GM23338 (cell line): Measurements from ENCODE around the gene INPP5D. TPM values are rescaled to one million over a fixed set of nuclear protein-coding genes. Genes with fewer than 3 reads are reported as not detected.

Experiments
- ATAC-seq: fragments of 200-7000 bp; cut with Tn5 transposase; 3 replicates; pipeline ENCODE4 v1.9.1; 2020
- DNase-seq: peaks from one replicate; pipeline ENCODE4 v3.0.0-alpha.2; 2015; ENCODE audit warnings: low spot score
- H2AFZ ChIP-seq: fragments of 200-600 bp; sonication (generic); 2 replicates; pipeline ENCODE4 v1.8.0; 2016; ENCODE audit warnings: antibody characterized with exemption, mild to moderate bottlenecking, moderate library complexity
- H3F3A ChIP-seq: fragments of 200-600 bp; sonication (generic); replicated peaks from 2 replicates; pipeline ENCODE4 v1.8.0; 2017; ENCODE audit warnings: antibody characterized with exemption, mixed run types, low read depth
- H3K27ac ChIP-seq: fragments of 200-600 bp; sonication (generic); 2 replicates; pipeline ENCODE4 v1.6.1; 2016; ENCODE audit warnings: low read depth
- H3K27me3 ChIP-seq: fragments of 200-600 bp; sonication (generic); 2 replicates; pipeline ENCODE4 v1.8.0; 2016; ENCODE audit warnings: mild to moderate bottlenecking, mixed run types, moderate library complexity; ENCODE audit not compliant: insufficient read depth
- H3K36me3 ChIP-seq: fragments of 200-600 bp; sonication (generic); 2 replicates; pipeline ENCODE4 v1.8.0; 2016; ENCODE audit warnings: mild to moderate bottlenecking; ENCODE audit not compliant: insufficient read depth
- H3K4me1 ChIP-seq: fragments of 200-600 bp; sonication (generic); 2 replicates; pipeline ENCODE4 v1.8.0; 2016; ENCODE audit warnings: mild to moderate bottlenecking, moderate library complexity; ENCODE audit not compliant: insufficient read depth
- H3K4me2 ChIP-seq: fragments of 200-600 bp; sonication (generic); 2 replicates; pipeline ENCODE4 v1.7.1; 2017; ENCODE audit warnings: mixed run types
- H3K4me3 ChIP-seq: fragments of 200-600 bp; sonication (generic); 2 replicates; pipeline ENCODE4 v1.6.1; 2016; ENCODE audit warnings: mixed run types
- H3K79me2 ChIP-seq: fragments of 200-600 bp; sonication (generic); replicated peaks from 2 replicates; pipeline ENCODE4 v1.8.0; 2017; ENCODE audit warnings: mild to moderate bottlenecking; ENCODE audit not compliant: insufficient read depth
- H3K9me2 ChIP-seq: fragments of 200-600 bp; sonication (generic); 2 replicates; pipeline ENCODE4 v1.8.0; 2017; ENCODE audit not compliant: insufficient read depth
- H4K20me1 ChIP-seq: fragments of 200-600 bp; sonication (generic); replicated peaks from 2 replicates; pipeline ENCODE4 v1.8.0; 2017; ENCODE audit warnings: mild to moderate bottlenecking; ENCODE audit not compliant: insufficient read depth
- H3K27ac Mint-ChIP-seq: 2 replicates; pipeline ENCODE4 v1.8.0; 2020; ENCODE audit warnings: inconsistent platforms, mild to moderate bottlenecking, moderate library complexity, mixed read lengths
- H3K27me3 Mint-ChIP-seq: 3 replicates; pipeline ENCODE4 v1.8.0; 2022; ENCODE audit warnings: low read depth, mild to moderate bottlenecking, moderate library complexity, mixed read lengths, inconsistent platforms; ENCODE audit not compliant: insufficient read depth, poor library complexity
- H3K36me3 Mint-ChIP-seq: 3 replicates; pipeline ENCODE4 v1.8.0; 2021; ENCODE audit warnings: low read depth, mild to moderate bottlenecking, inconsistent platforms, moderate library complexity, mixed read lengths
- H3K4me1 Mint-ChIP-seq: 3 replicates; pipeline ENCODE4 v1.8.0; 2020; ENCODE audit warnings: mild to moderate bottlenecking, inconsistent platforms, mixed read lengths
- H3K4me3 Mint-ChIP-seq: 3 replicates; pipeline ENCODE4 v1.8.0; 2021; ENCODE audit warnings: moderate library complexity, mild to moderate bottlenecking, inconsistent platforms, mixed read lengths
- H3K9me3 Mint-ChIP-seq: 3 replicates; pipeline ENCODE4 v1.8.0; 2020; ENCODE audit warnings: moderate library complexity, mild to moderate bottlenecking, inconsistent platforms, mixed read lengths
- ETS1 ChIP-seq: IDR thresholded peaks from 2 replicates; pipeline ENCODE4 v1.6.1; 2016; ENCODE audit warnings: antibody characterized with exemption
- NANOG ChIP-seq: IDR thresholded peaks from 2 replicates; pipeline ENCODE4 v1.6.1; 2016; ENCODE audit warnings: antibody characterized with exemption, borderline replicate concordance
- ZNF331 ChIP-seq: fragments of 250-450 bp; sonication (Bioruptor Pico); IDR thresholded peaks from 2 replicates; pipeline ENCODE4 v1.5.0; 2020; ENCODE audit warnings: low read depth, mild to moderate bottlenecking, moderate library complexity
- ZNF462 ChIP-seq: fragments of 250-450 bp; sonication (Bioruptor Pico); IDR thresholded peaks from 2 replicates; pipeline ENCODE4 v1.5.0; 2020; ENCODE audit warnings: mild to moderate bottlenecking, moderate library complexity
- polyA plus RNA-seq: library from polyadenylated mRNA; unstranded; fragments of >200 nt; fragmentation: Nextera tagmentation; extraction: Ambion mirVana; gene quantifications from 2 replicates; pipeline ENCODE4 v1.2.1, GENCODE V29; 2016
- total RNA-seq: library from RNA; depleted of rRNA; stranded (reverse); fragments of >200 nt; shearing (Covaris generic); gene quantifications from 2 replicates; pipeline ENCODE4 v1.2.3, GENCODE V29; 2014
- TF ChIP-seq, protein P1 (sequence below): IDR thresholded peaks from one replicate; pipeline ENCODE4 v1.6.1; 2018; ENCODE audit warnings: antibody characterized with exemption; ENCODE audit not compliant: unreplicated experiment
- TF ChIP-seq, protein P2 (sequence below), 2 experiments: fragments of 200-600 bp in 1 of 2; sonication (generic) in 1 of 2; conservative IDR thresholded peaks; 2 replicates each; pipeline versions ENCODE4 v1.5.1 to v1.6.1; 2016 to 2017; ENCODE audit warnings: antibody characterized with exemption in 2 of 2, low read depth in 2 of 2, mild to moderate bottlenecking in 2 of 2, moderate library complexity in 1 of 2

INPP5D gene
- total and polyA plus RNA-seq, 2 experiments from 2014 or later = 6.6 to 8.3 TPM

GRCh38 chr2:233010569-233011267 is 49.4 kb upstream of the INPP5D start:
- H3K79me2 ChIP-seq = no peaks in the 10 kb centered on the region
- no peaks in the 10 kb centered on the region for H4K20me1 ChIP-seq
- H2AFZ ChIP-seq = no peak overlapping the region
- no peak overlapping the region for H3K27ac ChIP-seq
- H3K27ac Mint-ChIP-seq = no peak overlapping the region
- no peaks in the 10 kb centered on the region for H3K9me2 ChIP-seq
- H3K27me3 Mint-ChIP-seq = peaks cover 7% of the 10 kb centered on the region
- H3F3A ChIP-seq = no peaks in the 10 kb centered on the region
- H3K4me1 ChIP-seq = no peaks in the 10 kb centered on the region
- ATAC-seq (no peak), DNase-seq (no peak)
- H3K4me1 Mint-ChIP-seq = no peaks in the 10 kb centered on the region
- H3K36me3 Mint-ChIP-seq = no peaks in the 10 kb centered on the region
- H3K36me3 ChIP-seq = no peaks in the 10 kb centered on the region
- H3K27me3 ChIP-seq = no peaks in the 10 kb centered on the region
- TF ChIP-seq, protein P1, sequence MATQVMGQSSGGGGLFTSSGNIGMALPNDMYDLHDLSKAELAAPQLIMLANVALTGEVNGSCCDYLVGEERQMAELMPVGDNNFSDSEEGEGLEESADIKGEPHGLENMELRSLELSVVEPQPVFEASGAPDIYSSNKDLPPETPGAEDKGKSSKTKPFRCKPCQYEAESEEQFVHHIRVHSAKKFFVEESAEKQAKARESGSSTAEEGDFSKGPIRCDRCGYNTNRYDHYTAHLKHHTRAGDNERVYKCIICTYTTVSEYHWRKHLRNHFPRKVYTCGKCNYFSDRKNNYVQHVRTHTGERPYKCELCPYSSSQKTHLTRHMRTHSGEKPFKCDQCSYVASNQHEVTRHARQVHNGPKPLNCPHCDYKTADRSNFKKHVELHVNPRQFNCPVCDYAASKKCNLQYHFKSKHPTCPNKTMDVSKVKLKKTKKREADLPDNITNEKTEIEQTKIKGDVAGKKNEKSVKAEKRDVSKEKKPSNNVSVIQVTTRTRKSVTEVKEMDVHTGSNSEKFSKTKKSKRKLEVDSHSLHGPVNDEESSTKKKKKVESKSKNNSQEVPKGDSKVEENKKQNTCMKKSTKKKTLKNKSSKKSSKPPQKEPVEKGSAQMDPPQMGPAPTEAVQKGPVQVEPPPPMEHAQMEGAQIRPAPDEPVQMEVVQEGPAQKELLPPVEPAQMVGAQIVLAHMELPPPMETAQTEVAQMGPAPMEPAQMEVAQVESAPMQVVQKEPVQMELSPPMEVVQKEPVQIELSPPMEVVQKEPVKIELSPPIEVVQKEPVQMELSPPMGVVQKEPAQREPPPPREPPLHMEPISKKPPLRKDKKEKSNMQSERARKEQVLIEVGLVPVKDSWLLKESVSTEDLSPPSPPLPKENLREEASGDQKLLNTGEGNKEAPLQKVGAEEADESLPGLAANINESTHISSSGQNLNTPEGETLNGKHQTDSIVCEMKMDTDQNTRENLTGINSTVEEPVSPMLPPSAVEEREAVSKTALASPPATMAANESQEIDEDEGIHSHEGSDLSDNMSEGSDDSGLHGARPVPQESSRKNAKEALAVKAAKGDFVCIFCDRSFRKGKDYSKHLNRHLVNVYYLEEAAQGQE = no peak
- TF ChIP-seq NANOG = no peak
- no peak overlapping the region for H3K4me3 ChIP-seq
- H3K9me3 Mint-ChIP-seq = no peaks in the 10 kb centered on the region
- no peak overlapping the region for H3K4me3 Mint-ChIP-seq
- no peak overlapping the region for H3K4me2 ChIP-seq

DNA sequence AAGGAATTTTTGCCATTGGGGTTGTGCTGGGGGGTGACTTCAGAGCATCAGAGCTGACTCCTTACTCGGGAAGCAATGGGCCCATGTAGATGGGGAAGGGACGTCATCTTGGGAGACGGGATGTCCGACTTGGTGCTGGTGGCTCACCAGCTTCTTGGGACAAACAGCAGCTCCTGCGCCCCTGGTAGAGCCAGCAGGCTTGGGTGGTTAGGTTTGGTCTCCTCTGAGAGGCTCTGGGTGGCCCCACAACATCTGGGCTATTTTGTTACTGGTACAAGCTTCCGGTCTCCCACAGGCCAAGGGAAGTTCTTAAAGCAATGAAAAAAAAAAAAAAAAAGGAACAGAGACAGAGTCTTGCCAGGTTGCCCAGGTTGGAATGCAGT is 48.9 kb upstream of the INPP5D start:
- ATAC-seq = no peak
- DNase-seq = no peak
- Histone ChIP-seq H4K20me1 (no peaks in the 10 kb centered on the region), H3K36me3 (no peaks in the 10 kb centered on the region), H3F3A (no peaks in the 10 kb centered on the region), H3K4me2 (no peak overlapping the region), H3K9me2 (no peaks in the 10 kb centered on the region), H3K4me1 (no peaks in the 10 kb centered on the region), H3K4me3 (no peak overlapping the region), H2AFZ (no peak overlapping the region), H3K27me3 (no peaks in the 10 kb centered on the region), H3K27ac (no peak overlapping the region), H3K79me2 (no peaks in the 10 kb centered on the region)
- H3K27ac Mint-ChIP-seq = no peak overlapping the region
- H3K9me3 Mint-ChIP-seq = no peaks in the 10 kb centered on the region
- H3K4me1 Mint-ChIP-seq = no peaks in the 10 kb centered on the region
- no peak overlapping the region for H3K4me3 Mint-ChIP-seq
- no peaks in the 10 kb centered on the region for H3K36me3 Mint-ChIP-seq
- H3K27me3 Mint-ChIP-seq = peaks cover 7% of the 10 kb centered on the region
- TF ChIP-seq ETS1 (no peak), ZNF331 (CRISPR knock-in tag) (no peak), ZNF462 (no peak)
- TF ChIP-seq, protein P2, sequence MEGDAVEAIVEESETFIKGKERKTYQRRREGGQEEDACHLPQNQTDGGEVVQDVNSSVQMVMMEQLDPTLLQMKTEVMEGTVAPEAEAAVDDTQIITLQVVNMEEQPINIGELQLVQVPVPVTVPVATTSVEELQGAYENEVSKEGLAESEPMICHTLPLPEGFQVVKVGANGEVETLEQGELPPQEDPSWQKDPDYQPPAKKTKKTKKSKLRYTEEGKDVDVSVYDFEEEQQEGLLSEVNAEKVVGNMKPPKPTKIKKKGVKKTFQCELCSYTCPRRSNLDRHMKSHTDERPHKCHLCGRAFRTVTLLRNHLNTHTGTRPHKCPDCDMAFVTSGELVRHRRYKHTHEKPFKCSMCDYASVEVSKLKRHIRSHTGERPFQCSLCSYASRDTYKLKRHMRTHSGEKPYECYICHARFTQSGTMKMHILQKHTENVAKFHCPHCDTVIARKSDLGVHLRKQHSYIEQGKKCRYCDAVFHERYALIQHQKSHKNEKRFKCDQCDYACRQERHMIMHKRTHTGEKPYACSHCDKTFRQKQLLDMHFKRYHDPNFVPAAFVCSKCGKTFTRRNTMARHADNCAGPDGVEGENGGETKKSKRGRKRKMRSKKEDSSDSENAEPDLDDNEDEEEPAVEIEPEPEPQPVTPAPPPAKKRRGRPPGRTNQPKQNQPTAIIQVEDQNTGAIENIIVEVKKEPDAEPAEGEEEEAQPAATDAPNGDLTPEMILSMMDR (conservative IDR thresholded peaks at IDR 0.05; ENCODE audit: low read depth in 2 of 2) = no peak
